SU-DHL-6 (cell line): ENCODE results near the gene TGM2.

Experiments used
- EZH2phosphoT487 ChIP-seq: fragments of 200-600 bp; sonication (generic), shearing (Covaris generic); conservative IDR thresholded peaks from 2 replicates; pipeline ENCODE4 v1.6.1; 2018; ENCODE audit warnings: mild to moderate bottlenecking, antibody characterized with exemption, low read length, moderate library complexity, mixed read lengths
- TF ChIP-seq, protein P1 (sequence below): fragments of 200-600 bp; sonication (generic); IDR thresholded peaks from one replicate; pipeline ENCODE4 v1.5.1; 2017; ENCODE audit warnings: antibody characterized with exemption, mild to moderate bottlenecking, low read length, moderate library complexity; ENCODE audit not compliant: insufficient read depth, poor library complexity, severe bottlenecking

- TF ChIP-seq, protein P1, sequence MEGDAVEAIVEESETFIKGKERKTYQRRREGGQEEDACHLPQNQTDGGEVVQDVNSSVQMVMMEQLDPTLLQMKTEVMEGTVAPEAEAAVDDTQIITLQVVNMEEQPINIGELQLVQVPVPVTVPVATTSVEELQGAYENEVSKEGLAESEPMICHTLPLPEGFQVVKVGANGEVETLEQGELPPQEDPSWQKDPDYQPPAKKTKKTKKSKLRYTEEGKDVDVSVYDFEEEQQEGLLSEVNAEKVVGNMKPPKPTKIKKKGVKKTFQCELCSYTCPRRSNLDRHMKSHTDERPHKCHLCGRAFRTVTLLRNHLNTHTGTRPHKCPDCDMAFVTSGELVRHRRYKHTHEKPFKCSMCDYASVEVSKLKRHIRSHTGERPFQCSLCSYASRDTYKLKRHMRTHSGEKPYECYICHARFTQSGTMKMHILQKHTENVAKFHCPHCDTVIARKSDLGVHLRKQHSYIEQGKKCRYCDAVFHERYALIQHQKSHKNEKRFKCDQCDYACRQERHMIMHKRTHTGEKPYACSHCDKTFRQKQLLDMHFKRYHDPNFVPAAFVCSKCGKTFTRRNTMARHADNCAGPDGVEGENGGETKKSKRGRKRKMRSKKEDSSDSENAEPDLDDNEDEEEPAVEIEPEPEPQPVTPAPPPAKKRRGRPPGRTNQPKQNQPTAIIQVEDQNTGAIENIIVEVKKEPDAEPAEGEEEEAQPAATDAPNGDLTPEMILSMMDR: no peak
- TF ChIP-seq EZH2phosphoT487: no peak
Observed at GRCh38 chr20:38209054-38209675, 44.1 kb upstream of the TGM2 start.
